Ovary (tissue), 3 donors: Measurements from ENCODE around the gene P4HTM.

ENCODE experiments used
- EP300 ChIP-seq: sonication (generic); formaldehyde crosslinking; IDR thresholded peaks from one replicate; pipeline ENCODE4 v1.6.1; 2017; ENCODE audit warnings: antibody characterized with exemption
- POLR2A ChIP-seq: fragments of 450-650 bp; IDR thresholded peaks from one replicate; pipeline ENCODE4 v1.6.1; 2017; ENCODE audit warnings: antibody characterized with exemption, mild to moderate bottlenecking, moderate library complexity
- TF ChIP-seq, protein P1 (sequence below), 3 donors: fragments of 450-650 bp in 2 of 3; fragments of 200-600 bp in 1 of 3; IDR thresholded peaks; one replicate each; pipeline versions ENCODE4 v1.5.1 to v1.8.0; 2016 to 2022; ENCODE audit warnings: antibody characterized with exemption in 3 of 3, mild to moderate bottlenecking in 1 of 3
- donor health status: DM: no; HTN: no; CAD: no.

DNA sequence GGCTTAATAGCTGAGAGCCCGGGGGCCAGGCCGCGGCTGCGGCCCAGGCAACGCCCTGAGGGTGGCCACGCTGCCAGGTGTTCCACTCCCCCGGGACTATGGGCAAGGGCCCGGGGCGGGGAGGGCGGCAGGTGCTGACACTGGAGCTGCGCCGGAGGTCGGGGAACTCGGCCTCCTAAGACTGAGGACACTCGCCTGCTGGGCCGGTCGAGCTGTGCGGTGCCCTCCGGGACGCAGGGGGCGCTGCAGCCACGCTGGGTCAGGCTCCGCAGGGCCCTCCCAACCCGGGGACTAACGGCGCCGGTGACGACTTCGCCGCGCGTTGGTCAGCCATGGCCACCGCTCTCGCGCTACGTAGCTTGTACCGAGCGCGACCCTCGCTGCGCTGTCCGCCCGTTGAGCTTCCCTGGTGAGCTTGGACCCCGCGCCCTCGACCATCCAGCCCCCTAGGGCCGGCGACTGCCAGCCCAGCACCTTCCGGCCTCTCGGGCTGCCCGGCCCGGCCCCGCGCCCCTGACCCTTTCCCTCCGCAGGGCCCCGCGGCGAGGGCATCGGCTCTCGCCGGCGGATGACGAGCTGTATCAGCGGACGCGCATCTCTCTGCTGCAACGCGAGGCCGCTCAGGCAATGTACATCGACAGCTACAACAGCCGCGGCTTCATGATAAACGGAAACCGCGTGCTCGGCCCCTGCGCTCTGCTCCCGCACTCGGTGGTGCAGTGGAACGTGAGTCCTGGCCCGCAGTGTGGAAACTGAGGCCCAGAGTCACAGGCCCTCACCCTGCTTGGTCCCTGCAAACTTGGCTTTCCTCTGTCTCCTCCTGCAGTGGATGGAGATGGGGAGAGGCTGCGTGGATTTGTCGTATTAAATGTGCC lies 32.0 kb downstream of the P4HTM start, which contains the start of gene NDUFAF3:
- TF ChIP-seq, protein P1, sequence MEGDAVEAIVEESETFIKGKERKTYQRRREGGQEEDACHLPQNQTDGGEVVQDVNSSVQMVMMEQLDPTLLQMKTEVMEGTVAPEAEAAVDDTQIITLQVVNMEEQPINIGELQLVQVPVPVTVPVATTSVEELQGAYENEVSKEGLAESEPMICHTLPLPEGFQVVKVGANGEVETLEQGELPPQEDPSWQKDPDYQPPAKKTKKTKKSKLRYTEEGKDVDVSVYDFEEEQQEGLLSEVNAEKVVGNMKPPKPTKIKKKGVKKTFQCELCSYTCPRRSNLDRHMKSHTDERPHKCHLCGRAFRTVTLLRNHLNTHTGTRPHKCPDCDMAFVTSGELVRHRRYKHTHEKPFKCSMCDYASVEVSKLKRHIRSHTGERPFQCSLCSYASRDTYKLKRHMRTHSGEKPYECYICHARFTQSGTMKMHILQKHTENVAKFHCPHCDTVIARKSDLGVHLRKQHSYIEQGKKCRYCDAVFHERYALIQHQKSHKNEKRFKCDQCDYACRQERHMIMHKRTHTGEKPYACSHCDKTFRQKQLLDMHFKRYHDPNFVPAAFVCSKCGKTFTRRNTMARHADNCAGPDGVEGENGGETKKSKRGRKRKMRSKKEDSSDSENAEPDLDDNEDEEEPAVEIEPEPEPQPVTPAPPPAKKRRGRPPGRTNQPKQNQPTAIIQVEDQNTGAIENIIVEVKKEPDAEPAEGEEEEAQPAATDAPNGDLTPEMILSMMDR (IDR thresholded peaks at IDR 0.05), result peak; percentile 99
- TF ChIP-seq POLR2A (peak; percentile 95), EP300 (no peak)
